Colon (tissue), 2 donors: Measurements from ENCODE around the gene GRB10.

Experiments
- FAIRE-seq: peaks from 2 replicates; lab custom pipeline; 2012; peaks lifted over from hg19 to GRCh38; lab: Jason Lieb, UNC
- donor health status: control.
- donor health status: control.

GRB10 gene

GRCh38 chr7:50667789-50668226, 114.9 kb downstream of the GRB10 start:
- FAIRE-seq: no peak

GRCh38 chr7:50667338-50667737, 115.4 kb downstream of the GRB10 start:
- FAIRE-seq: no peak

GRCh38 chr7:50666124-50666496, 116.6 kb downstream of the GRB10 start:
- no peak for FAIRE-seq

GRCh38 chr7:50665403-50666123, 117.1 kb downstream of the GRB10 start:
- no peak for FAIRE-seq

- no peak for FAIRE-seq
Observed at GRCh38 chr7:50664937-50665336, 117.8 kb downstream of the GRB10 start.

- no peak for FAIRE-seq
Observed at GRCh38 chr7:50664461-50664922, 118.2 kb downstream of the GRB10 start.

- FAIRE-seq: no peak
Observed at GRCh38 chr7:50663396-50664102, 119.1 kb downstream of the GRB10 start.

GRCh38 chr7:50662996-50663395, 119.7 kb downstream of the GRB10 start:
- no peak for FAIRE-seq

GRCh38 chr7:50662041-50662694, 120.5 kb downstream of the GRB10 start:
- no peak for FAIRE-seq

- FAIRE-seq: no peak
Observed at GRCh38 chr7:50661345-50662040, 121.2 kb downstream of the GRB10 start.

GRCh38 chr7:50660830-50661175, 121.9 kb downstream of the GRB10 start:
- no peak for FAIRE-seq

GRCh38 chr7:50660040-50660829, 122.5 kb downstream of the GRB10 start:
- no peak for FAIRE-seq

GRCh38 chr7:50659329-50659965, 123.2 kb downstream of the GRB10 start:
- FAIRE-seq: no peak

GRCh38 chr7:50658696-50659095, 124.0 kb downstream of the GRB10 start:
- no peak for FAIRE-seq

- no peak for FAIRE-seq
Observed at GRCh38 chr7:50657912-50658311, 124.8 kb downstream of the GRB10 start.

GRCh38 chr7:50657341-50657873, 125.3 kb downstream of the GRB10 start:
- no peak for FAIRE-seq

- no peak for FAIRE-seq
Observed at GRCh38 chr7:50656141-50656895, 126.4 kb downstream of the GRB10 start.

GRCh38 chr7:50655490-50655889, 127.2 kb downstream of the GRB10 start:
- FAIRE-seq: no peak

- FAIRE-seq: no peak
Observed at GRCh38 chr7:50655020-50655419, 127.7 kb downstream of the GRB10 start.

- no peak for FAIRE-seq
Observed at GRCh38 chr7:50653981-50654425, 128.7 kb downstream of the GRB10 start.
